Testis (tissue), 2 donors: ENCODE measurements around the gene FAM199X.

Experiments used
- CTCF ChIP-seq, 3 experiments: fragments of 450-650 bp in 2 of 3; fragments of 200-600 bp in 1 of 3; sonication (generic) in 1 of 3; IDR thresholded peaks; one replicate each; pipeline ENCODE4 v1.5.1; 2016 to 2019; ENCODE audit warnings: antibody characterized with exemption in 3 of 3, mild to moderate bottlenecking in 2 of 3, moderate library complexity in 1 of 3
- POLR2A ChIP-seq: fragments of 450-650 bp; IDR thresholded peaks from one replicate; pipeline ENCODE4 v1.6.1; 2017; ENCODE audit warnings: antibody characterized with exemption, mild to moderate bottlenecking, moderate library complexity

DNA sequence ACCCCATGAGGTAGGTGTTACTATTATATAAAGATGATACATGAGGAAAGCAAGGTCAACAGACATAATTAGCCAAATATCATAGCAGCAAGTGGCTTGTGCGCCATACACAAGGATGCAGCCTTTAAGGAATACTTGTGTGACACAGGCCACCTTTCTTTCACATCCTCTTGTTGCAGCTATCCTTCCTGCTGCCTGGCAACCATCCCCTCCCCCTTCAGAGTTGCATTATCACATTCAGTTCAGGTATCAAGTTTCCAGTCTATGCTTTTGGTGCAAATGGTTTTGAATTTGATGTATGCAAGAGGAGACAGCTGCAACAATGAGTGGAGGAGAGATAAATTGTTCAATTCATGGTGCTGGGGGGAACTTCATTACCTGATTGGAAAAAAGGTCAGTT lies 47.5 kb upstream of the FAM199X start:
- TF ChIP-seq CTCF (IDR thresholded peaks at IDR 0.05), result no peak
- no peak for TF ChIP-seq POLR2A
